ENCODE data around the gene PHF21A.

DNA sequence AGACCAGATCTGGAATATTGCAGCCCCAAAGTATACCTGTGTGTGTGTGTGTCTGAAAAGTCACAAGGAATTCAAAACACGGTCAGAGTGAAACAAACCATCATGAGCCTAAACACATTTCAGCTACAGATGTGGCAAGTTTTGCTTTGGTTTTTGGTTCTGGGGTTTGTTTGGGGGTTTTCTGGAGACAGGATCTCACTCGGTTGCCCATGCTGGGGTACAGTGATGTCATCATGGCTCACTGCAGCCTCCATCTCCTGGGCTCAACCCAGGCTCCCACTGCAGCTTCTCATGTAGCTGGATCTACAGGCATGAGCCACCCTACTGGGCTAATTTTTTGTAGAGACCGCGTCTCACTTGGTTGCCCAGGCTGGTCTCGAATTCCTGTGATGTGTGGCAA lies 41.4 kb upstream of the PHF21A start:
- TF ChIP-seq, protein P1, sequence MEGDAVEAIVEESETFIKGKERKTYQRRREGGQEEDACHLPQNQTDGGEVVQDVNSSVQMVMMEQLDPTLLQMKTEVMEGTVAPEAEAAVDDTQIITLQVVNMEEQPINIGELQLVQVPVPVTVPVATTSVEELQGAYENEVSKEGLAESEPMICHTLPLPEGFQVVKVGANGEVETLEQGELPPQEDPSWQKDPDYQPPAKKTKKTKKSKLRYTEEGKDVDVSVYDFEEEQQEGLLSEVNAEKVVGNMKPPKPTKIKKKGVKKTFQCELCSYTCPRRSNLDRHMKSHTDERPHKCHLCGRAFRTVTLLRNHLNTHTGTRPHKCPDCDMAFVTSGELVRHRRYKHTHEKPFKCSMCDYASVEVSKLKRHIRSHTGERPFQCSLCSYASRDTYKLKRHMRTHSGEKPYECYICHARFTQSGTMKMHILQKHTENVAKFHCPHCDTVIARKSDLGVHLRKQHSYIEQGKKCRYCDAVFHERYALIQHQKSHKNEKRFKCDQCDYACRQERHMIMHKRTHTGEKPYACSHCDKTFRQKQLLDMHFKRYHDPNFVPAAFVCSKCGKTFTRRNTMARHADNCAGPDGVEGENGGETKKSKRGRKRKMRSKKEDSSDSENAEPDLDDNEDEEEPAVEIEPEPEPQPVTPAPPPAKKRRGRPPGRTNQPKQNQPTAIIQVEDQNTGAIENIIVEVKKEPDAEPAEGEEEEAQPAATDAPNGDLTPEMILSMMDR (IDR thresholded peaks at IDR 0.05) = no peak
- no peak for TF ChIP-seq POLR2A (IDR thresholded peaks at IDR 0.05)

Measured in right lobe of liver (tissue), 4 donors.